ENCODE results near the gene DYNC1I2.

The DYNC1I2 gene

GRCh38 chr2:171687287-171688128 is at the start of gene DYNC1I2:
DYNC1I2 (plus strand) TSS chr2:171687469; CDS start chr2:171690156, 2,687 bp downstream.
- Histone ChIP-seq H3K36me3 (ENCODE audit: control insufficient read depth, low read depth, low read length) (peaks cover 13% of the 10 kb centered on the region), H3K4me3 (ENCODE audit: low read length) (peak within 1 kb of the TSS; percentile 81), H3K9ac (ENCODE audit: low read length) (peak within 1 kb of the TSS; percentile 65), H3K9me3 (ENCODE audit: control insufficient read depth, low read depth, low read length) (no peaks in the 10 kb centered on the region), H3K27me3 (ENCODE audit: control insufficient read depth, insufficient read depth, low read length) (no peaks in the 10 kb centered on the region), H3K4me1 (ENCODE audit: control insufficient read depth, low read depth, low read length) (peaks cover 8% of the 10 kb centered on the region), H3K27ac (ENCODE audit: low read length) (peak within 1 kb of the TSS; percentile 90)

GRCh38 chr2:171651667-171652415 is 35.4 kb upstream of the DYNC1I2 start:
- no peaks in the 10 kb centered on the region for H3K9me3 ChIP-seq (ENCODE audit: control insufficient read depth, low read depth, low read length)
- H3K27me3 ChIP-seq (ENCODE audit: control insufficient read depth, insufficient read depth, low read length) = no peaks in the 10 kb centered on the region
- no peaks in the 10 kb centered on the region for H3K36me3 ChIP-seq (ENCODE audit: control insufficient read depth, low read depth, low read length)
- no peak overlapping the region for H3K4me3 ChIP-seq (ENCODE audit: low read length)
- H3K4me1 ChIP-seq (ENCODE audit: control insufficient read depth, low read depth, low read length) = no peaks in the 10 kb centered on the region
- H3K9ac ChIP-seq (ENCODE audit: low read length) = no peak overlapping the region
- H3K27ac ChIP-seq (ENCODE audit: low read length) = no peak overlapping the region

- no peaks in the 10 kb centered on the region for H3K36me3 ChIP-seq (ENCODE audit: control insufficient read depth, low read depth, low read length)
- H3K4me3 ChIP-seq (ENCODE audit: low read length) = no peak overlapping the region
- H3K9me3 ChIP-seq (ENCODE audit: control insufficient read depth, low read depth, low read length) = no peaks in the 10 kb centered on the region
- no peak overlapping the region for H3K27ac ChIP-seq (ENCODE audit: low read length)
- H3K27me3 ChIP-seq (ENCODE audit: control insufficient read depth, insufficient read depth, low read length) = no peaks in the 10 kb centered on the region
- H3K4me1 ChIP-seq (ENCODE audit: control insufficient read depth, low read depth, low read length) = no peaks in the 10 kb centered on the region
- no peak overlapping the region for H3K9ac ChIP-seq (ENCODE audit: low read length)
Observed at GRCh38 chr2:171652416-171652785, 34.9 kb upstream of the DYNC1I2 start.

GRCh38 chr2:171655586-171655985 is 31.7 kb upstream of the DYNC1I2 start:
- Histone ChIP-seq H3K9me3 (ENCODE audit: control insufficient read depth, low read depth, low read length) (no peaks in the 10 kb centered on the region), H3K4me3 (ENCODE audit: low read length) (no peak overlapping the region), H3K27me3 (ENCODE audit: control insufficient read depth, insufficient read depth, low read length) (no peaks in the 10 kb centered on the region), H3K27ac (ENCODE audit: low read length) (no peak overlapping the region), H3K36me3 (ENCODE audit: control insufficient read depth, low read depth, low read length) (no peaks in the 10 kb centered on the region), H3K4me1 (ENCODE audit: control insufficient read depth, low read depth, low read length) (no peaks in the 10 kb centered on the region), H3K9ac (ENCODE audit: low read length) (no peak overlapping the region)

GRCh38 chr2:171667041-171667440 is 20.2 kb upstream of the DYNC1I2 start:
- peaks cover 15% of the 10 kb centered on the region for H3K4me1 ChIP-seq (ENCODE audit: control insufficient read depth, low read depth, low read length)
- H3K27ac ChIP-seq (ENCODE audit: low read length) = no peak overlapping the region

GRCh38 chr2:171668183-171668582 is 19.1 kb upstream of the DYNC1I2 start:
- Histone ChIP-seq H3K9me3 (ENCODE audit: control insufficient read depth, low read depth, low read length) (no peaks in the 10 kb centered on the region), H3K4me3 (ENCODE audit: low read length) (no peak overlapping the region), H3K9ac (ENCODE audit: low read length) (no peak overlapping the region), H3K4me1 (ENCODE audit: control insufficient read depth, low read depth, low read length) (peaks cover 20% of the 10 kb centered on the region), H3K27me3 (ENCODE audit: control insufficient read depth, insufficient read depth, low read length) (no peaks in the 10 kb centered on the region), H3K27ac (ENCODE audit: low read length) (no peak overlapping the region), H3K36me3 (ENCODE audit: control insufficient read depth, low read depth, low read length) (no peaks in the 10 kb centered on the region)

More at GRCh38 chr2:171667041-171667440, 20.2 kb upstream of the DYNC1I2 start:
- H3K4me3 ChIP-seq (ENCODE audit: low read length) = no peak overlapping the region
- H3K9ac ChIP-seq (ENCODE audit: low read length) = no peak overlapping the region
- no peaks in the 10 kb centered on the region for H3K36me3 ChIP-seq (ENCODE audit: control insufficient read depth, low read depth, low read length)
- H3K27me3 ChIP-seq (ENCODE audit: control insufficient read depth, insufficient read depth, low read length) = no peaks in the 10 kb centered on the region
- H3K9me3 ChIP-seq (ENCODE audit: control insufficient read depth, low read depth, low read length) = no peaks in the 10 kb centered on the region

GRCh38 chr2:171669121-171669520 is 18.1 kb upstream of the DYNC1I2 start:
- H3K9me3 ChIP-seq (ENCODE audit: control insufficient read depth, low read depth, low read length) = no peaks in the 10 kb centered on the region

GRCh38 chr2:171670655-171671054 is 16.6 kb upstream of the DYNC1I2 start:
- Histone ChIP-seq H3K4me3 (ENCODE audit: low read length) (no peak overlapping the region), H3K27me3 (ENCODE audit: control insufficient read depth, insufficient read depth, low read length) (no peaks in the 10 kb centered on the region), H3K9ac (ENCODE audit: low read length) (no peak overlapping the region), H3K4me1 (ENCODE audit: control insufficient read depth, low read depth, low read length) (peaks cover 20% of the 10 kb centered on the region), H3K27ac (ENCODE audit: low read length) (no peak overlapping the region), H3K36me3 (ENCODE audit: control insufficient read depth, low read depth, low read length) (no peaks in the 10 kb centered on the region), H3K9me3 (ENCODE audit: control insufficient read depth, low read depth, low read length) (no peaks in the 10 kb centered on the region)

More at GRCh38 chr2:171669121-171669520, 18.1 kb upstream of the DYNC1I2 start:
- Histone ChIP-seq H3K4me3 (ENCODE audit: low read length) (no peak overlapping the region), H3K27ac (ENCODE audit: low read length) (no peak overlapping the region), H3K4me1 (ENCODE audit: control insufficient read depth, low read depth, low read length) (peaks cover 20% of the 10 kb centered on the region), H3K9ac (ENCODE audit: low read length) (no peak overlapping the region), H3K27me3 (ENCODE audit: control insufficient read depth, insufficient read depth, low read length) (no peaks in the 10 kb centered on the region), H3K36me3 (ENCODE audit: control insufficient read depth, low read depth, low read length) (no peaks in the 10 kb centered on the region)

- H3K36me3 ChIP-seq (ENCODE audit: control insufficient read depth, low read depth, low read length) = no peaks in the 10 kb centered on the region
- H3K27ac ChIP-seq (ENCODE audit: low read length) = no peak overlapping the region
- H3K9ac ChIP-seq (ENCODE audit: low read length) = no peak overlapping the region
- H3K4me1 ChIP-seq (ENCODE audit: control insufficient read depth, low read depth, low read length) = peaks cover 19% of the 10 kb centered on the region
- no peaks in the 10 kb centered on the region for H3K9me3 ChIP-seq (ENCODE audit: control insufficient read depth, low read depth, low read length)
- no peak overlapping the region for H3K4me3 ChIP-seq (ENCODE audit: low read length)
- H3K27me3 ChIP-seq (ENCODE audit: control insufficient read depth, insufficient read depth, low read length) = no peaks in the 10 kb centered on the region
Observed at GRCh38 chr2:171671867-171672266, 15.4 kb upstream of the DYNC1I2 start.

GRCh38 chr2:171673905-171674304 is 13.4 kb upstream of the DYNC1I2 start:
- H3K4me3 ChIP-seq (ENCODE audit: low read length) = no peak overlapping the region
- H3K4me1 ChIP-seq (ENCODE audit: control insufficient read depth, low read depth, low read length) = peaks cover 5% of the 10 kb centered on the region
- no peaks in the 10 kb centered on the region for H3K9me3 ChIP-seq (ENCODE audit: control insufficient read depth, low read depth, low read length)
- H3K9ac ChIP-seq (ENCODE audit: low read length) = no peak overlapping the region
- no peaks in the 10 kb centered on the region for H3K27me3 ChIP-seq (ENCODE audit: control insufficient read depth, insufficient read depth, low read length)
- H3K27ac ChIP-seq (ENCODE audit: low read length) = no peak overlapping the region
- H3K36me3 ChIP-seq (ENCODE audit: control insufficient read depth, low read depth, low read length) = no peaks in the 10 kb centered on the region

- no peak overlapping the region for H3K4me3 ChIP-seq (ENCODE audit: low read length)
- H3K27ac ChIP-seq (ENCODE audit: low read length) = no peak overlapping the region
- H3K4me1 ChIP-seq (ENCODE audit: control insufficient read depth, low read depth, low read length) = peaks cover 5% of the 10 kb centered on the region
- no peaks in the 10 kb centered on the region for H3K36me3 ChIP-seq (ENCODE audit: control insufficient read depth, low read depth, low read length)
- no peak overlapping the region for H3K9ac ChIP-seq (ENCODE audit: low read length)
- no peaks in the 10 kb centered on the region for H3K9me3 ChIP-seq (ENCODE audit: control insufficient read depth, low read depth, low read length)
- H3K27me3 ChIP-seq (ENCODE audit: control insufficient read depth, insufficient read depth, low read length) = no peaks in the 10 kb centered on the region
Observed at GRCh38 chr2:171675810-171676345, 11.4 kb upstream of the DYNC1I2 start.
